GM19023 (cell line): ENCODE measurements around the gene CYTH1.

Source experiments
- ATAC-seq: cut with Tn5 transposase; IDR thresholded peaks from one replicate; pipeline ENCODE4 v1.9.1; 2021; ENCODE audit warnings: mild to moderate bottlenecking, moderate library complexity; ENCODE audit not compliant: unreplicated experiment

CYTH1 gene

DNA sequence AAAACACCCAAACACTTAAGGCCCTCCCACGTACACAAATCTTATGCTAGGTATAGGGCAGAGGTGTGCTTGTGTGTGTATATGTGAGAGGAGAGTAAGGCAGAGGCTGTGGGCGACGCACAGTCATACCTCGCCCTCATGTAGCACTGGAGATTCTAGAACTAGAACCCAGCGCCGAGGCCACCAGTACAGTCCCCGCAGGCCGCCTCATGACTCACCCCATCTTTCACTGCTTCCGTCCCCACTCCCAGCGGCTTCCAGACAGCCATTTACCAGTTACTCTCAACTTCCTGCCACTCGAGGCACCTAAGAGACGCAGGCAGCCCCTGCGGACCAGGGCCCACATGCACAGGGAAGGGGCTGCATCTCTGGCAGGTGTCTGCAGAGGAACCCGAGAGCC is 23.2 kb upstream of the CYTH1 start:
- ATAC-seq: no peak

DNA sequence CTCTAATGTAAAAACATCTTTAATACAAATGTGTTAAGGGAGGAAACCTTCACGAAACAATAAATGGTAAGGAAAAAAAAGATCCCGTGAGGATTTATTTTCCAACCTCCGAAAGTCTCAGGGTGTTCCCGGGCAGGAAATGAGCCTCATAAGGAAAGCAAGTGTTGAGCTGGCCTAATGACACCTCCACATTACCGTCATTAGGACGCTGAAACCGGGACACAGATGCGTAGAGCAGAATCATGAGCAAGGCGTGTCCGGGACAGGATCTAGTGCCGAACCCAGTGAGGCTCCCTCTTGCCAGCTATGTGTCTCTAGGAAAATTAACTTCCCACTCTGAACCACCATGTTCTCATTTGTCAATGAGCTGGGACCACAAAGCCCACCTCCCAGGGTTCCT is 22.7 kb upstream of the CYTH1 start:
- ATAC-seq: no peak

DNA sequence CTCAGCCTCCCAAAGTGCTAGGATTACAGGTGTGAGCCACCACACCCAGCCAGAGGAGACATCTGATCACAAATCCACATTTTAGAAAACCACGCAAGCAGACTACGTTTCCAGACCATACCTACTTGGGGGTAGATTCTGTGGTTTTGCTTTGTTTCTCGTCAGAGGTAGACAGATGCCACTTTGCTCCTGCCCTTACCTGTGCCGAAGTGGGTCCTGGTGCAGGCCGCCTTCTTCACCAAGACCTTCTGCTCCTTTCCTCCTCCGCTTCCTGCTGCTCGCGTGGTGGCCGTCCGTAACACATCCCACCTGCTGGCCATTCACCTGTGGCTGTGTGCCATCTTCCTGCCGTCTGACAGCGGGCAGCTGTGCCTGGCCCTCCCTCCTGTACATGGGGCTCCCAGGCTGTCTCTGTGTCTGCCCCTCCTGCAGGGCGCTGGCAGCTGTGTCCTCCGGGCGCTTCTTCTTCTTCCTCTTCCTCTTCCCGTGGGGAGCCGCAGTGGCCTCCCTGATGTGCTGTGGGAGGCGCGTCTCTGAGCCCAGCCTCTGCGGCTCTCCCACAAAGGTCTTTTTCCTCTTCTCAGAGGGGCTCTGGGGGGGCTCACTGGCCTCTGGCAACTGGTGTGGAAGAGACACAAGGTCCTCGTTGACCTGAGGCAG is 21.2 kb upstream of the CYTH1 start:
- no peak for ATAC-seq

DNA sequence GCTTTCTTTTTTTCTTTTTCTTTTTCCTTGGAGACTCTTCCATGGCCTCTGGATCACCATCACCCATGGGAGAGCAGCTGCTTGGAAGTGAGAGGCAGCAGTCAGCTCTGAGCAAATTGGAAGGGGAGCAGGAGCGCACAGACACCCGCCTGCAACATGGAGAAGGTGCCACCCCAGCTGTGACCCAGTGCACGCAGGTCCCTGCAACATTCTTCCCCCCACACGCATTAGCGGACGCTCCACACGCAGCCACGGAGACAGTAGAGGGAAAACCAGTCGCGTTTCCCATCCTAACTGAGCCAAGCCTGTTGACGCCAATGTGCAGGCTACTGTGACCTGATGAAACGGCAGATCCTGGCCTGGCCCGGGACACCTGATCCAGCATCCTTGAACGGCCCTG is 20.4 kb upstream of the CYTH1 start:
- no peak for ATAC-seq

DNA sequence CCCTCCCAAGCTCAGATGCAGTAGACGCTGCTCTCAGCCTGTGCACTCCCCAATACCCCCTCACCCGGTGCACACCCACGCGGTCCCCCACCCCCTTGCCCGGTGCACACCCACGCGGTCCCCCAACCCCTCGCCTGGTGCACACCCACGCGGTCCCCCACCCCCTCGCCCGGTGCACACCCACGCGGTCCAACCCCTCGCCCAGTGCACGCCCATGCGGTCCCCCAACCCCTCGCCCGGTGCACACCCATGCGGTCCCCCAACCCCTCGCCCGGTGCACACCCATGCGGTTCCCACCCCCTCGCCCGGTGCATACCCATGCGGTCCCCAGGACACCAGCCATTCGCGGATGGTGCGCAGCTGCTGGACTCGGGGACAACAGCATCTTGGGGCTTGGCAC is 19.9 kb upstream of the CYTH1 start:
- no peak for ATAC-seq

DNA sequence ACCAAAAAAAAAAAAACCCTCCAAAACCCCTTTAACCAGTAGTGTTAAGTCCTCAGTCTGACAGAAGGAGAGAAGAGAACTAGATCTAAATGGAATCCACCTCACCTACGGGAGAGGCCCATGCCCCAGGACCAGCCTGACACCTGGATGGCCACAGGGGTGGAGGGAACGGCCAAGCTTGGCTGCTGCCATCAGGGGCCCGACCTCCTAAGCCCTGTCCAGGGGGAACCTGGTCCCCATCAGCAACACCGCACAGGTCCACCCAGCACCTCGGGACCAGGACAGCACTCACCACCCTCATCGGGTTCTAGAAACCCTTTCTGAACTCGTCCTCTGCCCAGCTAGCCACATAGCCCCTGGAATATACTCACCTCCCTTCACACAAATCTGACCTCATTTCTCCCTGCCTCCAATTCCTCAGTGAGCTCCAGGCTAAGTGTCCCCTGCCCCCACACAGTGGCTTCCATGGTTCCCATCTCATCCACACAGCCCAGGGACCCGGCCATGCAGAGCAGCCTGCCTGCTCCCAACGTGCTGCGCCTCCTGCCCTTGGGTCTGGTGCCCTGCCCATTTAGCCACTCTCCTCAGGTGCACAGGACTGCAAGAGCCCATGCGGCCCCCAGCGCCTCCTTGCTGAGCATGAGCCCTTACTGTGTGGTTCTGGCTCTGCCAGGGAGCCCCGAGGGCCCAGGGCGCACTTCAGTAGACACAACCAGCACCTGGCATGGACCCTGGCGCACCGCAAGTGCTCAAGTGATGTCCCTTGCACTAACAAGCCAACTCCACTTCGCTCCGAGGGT is 18.3 kb upstream of the CYTH1 start:
- ATAC-seq: no peak

DNA sequence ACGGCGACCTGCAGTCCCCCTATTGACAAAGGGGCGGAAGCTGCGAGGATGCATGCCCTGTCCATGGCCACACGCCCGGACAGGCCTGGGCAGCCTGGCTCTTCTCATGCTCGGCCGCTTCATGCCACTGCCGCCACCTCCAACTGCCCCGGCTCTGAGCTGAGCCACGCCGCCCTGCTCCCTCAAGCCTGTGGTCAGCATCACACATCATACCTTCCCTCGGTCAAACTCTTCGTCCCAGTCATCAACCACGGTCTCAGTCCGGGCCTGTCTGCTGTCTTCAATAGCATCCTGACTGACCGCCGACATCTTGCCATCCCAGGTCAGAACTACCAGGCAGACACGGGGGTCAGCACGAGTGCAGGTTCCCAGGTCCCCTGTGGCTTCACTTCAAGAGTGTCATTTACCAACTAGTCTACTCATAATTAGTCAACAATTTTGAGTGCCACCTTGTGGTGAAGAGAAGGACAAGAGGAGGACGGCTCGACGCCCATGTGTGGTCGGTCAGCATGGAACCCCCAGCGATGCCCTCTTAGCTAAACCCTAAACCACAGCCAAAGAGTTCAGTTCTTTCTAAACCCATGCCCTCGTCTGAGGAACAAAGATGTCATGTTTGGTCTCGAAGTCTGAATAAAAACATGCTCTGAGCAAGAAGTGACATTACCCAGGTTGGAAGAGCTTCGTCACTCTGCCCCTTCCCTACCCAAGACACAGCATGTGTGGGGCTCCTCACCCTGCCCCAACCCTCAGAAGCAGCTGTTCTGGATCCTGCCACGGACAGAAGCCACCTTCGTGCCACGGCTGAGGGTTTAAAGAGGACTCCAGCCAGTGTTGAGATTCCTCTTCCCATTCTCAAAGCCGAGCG is 16.9 kb upstream of the CYTH1 start:
- ATAC-seq: no peak

DNA sequence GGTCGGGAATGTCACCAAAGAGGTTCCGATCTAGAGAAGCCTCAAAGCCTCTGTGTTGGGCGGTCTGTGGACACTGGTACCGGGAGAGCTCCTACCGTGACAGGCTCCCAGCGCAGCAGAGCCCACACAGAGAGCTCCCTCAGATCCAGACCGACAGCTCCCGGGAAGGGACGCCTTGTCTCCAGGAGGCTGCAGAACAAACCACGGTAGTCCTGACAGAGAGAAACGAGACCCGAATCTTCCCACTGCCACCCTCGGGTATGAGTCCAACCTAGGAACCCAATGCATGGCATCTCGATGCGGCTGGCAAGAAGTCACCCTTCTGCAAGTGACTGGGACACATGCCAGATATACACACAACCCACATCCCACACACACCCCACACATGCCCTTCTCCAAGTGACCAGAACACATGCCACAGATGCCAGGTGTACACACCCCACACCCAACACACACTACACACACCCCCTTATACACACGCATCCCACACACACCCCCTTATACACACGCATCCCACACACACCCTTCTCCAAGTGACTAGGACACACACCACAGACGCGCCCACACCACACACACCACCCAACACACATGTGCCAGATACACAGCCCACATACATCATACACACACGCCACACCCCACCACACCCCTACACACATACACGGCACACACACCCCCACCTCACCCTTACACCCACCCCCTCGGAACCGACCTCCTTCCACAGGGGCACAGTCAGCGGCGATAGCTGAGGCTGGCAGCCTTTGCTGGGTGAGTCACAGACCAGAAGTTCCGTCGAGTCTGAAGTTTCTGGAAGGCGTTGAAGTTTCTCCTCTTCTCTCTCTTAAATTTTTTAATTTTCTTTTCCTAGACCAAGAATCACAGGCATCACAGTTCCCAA is 15.9 kb upstream of the CYTH1 start:
- ATAC-seq: no peak

DNA sequence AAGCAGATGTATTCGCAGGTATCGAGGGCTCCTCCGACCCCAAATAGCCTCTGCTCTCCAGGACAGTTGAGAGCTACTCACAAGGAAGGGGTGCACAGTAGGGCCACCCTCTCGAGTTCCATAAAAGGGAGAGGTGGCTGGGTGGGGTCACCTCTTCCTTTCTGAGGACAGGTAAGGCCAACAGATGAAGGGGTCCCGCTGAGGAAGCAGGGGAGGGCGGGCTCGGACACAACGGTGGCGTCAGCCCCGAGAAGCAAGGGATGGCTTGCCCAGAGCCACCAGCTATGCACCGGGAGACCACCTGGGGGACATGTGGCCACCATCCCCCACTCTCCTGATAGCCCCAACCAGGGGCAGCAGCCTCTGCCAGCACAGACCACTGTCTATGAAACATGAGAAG is 15.1 kb upstream of the CYTH1 start:
- no peak for ATAC-seq

DNA sequence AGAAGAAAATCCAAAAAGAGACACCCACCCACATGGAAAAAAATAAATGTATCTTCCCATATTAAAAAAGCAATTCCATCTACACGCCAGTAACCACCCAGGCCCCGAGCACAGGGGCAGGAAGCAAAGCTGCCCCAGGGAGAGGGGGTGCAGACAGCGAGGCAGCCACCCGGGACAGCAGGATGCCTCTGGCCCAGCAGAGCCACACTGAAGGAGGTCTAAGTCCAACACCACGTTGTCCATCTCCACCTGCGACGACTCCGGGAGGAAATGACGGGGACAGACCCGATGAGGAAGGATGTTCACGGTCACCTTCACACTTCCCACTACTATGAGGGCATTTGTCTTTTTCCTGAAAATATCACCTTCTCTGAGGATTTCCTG is 14.4 kb upstream of the CYTH1 start:
- no peak for ATAC-seq

DNA sequence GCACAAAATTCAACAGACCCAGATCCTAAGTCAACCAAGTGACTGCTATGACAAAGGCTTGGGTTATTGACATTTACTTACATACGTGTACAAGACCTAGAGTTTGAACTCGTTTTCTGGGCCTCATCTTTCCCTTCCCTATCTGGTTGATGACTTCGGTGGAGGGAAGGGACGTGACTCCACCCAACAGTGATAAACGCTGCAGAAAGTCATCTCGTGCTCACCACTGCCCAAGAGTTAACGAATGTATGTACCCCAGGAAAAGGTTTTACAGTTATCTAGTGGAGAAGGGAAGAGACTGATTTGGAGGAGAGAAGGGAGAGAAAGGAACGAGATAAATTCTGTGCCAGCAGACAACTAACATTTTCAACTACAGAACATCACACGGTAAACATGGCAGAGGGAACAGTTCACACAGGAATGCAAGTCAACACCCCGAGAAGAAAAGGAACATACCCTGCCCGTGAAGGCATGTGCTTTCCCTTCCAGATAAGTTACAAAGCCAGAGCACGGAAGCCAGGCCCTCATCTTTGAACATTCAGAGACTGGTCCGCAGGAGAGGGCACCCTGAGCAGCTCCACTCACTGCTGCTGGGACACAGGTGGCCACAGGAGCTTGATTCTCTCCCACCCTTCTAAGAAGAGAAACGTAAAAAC is 13.9 kb upstream of the CYTH1 start:
- ATAC-seq: no peak

DNA sequence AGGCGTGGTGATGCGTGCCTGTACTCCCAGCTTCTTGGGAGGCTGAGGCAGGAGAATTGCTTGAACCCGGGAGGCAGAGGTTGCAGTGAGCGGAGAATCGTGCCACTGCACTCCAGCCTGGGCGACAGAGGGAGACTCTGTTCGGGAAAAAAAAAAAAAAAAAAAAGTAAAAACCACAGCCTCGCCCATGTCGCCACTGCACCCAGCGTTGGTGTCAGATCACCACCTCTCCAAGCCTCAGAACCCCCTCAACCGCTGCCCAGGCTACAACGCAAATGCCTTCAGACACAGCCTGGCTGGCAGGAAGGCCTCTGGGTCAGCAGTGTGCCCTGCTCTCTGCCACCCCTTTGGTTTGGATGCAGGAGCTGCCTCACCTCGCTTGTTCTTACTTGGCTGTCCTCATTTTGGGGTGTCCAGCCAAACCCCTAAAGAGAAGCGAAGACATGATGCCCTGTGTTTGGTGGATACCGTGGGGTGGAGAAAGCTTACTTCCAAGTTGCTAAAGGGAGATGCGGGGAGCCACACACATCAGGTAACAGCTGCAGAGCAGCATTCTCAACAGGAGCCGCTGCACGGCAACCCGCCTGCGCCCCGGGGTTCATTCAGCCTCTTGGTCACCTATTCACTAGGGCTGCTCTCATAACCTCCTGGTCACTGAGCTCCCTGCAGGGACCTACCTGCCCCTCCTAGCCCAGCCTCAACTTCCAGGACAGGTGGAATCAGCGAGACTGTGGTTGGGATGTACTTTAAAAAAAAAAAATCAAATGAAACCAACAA is 13.0 kb upstream of the CYTH1 start:
- no peak for ATAC-seq

DNA sequence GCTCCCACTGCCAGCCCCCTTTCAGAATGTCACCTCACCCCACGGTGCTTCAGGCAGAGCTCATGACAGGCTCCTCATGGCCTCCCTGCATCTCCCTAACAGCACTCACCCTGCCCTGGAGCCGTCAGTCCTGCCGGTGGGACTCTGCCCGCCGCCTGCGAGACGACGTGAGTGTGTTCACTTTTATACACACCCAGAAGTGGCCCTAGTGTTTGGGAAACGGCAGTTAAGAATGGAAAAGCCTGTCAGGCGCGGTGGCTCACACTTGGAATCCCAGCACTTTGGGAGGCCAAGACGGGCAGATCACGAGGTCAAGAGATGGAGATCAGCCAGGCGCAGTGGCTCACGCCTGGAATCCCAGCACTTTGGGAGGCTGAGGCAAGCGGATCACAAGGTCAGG is 12.3 kb upstream of the CYTH1 start:
- no peak for ATAC-seq

DNA sequence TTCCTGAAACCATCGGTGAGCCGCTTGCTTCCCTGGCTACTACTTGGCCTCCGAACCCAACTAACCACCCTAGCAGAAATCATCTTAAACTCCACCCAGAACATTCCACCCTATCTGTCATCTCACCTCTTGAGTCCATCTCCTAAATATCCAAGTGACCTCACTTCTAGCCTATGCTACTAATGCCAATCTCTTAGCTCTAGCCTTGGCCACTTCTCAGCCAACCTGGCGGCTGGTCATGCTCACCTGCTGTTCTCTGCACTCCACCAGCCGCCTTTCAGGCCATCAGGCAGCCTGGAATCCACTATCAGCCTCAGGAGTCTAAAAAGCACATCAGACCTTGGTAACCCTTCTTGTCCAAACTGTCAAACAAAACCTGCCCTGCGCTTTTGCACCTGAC is 11.9 kb upstream of the CYTH1 start:
- no peak for ATAC-seq

DNA sequence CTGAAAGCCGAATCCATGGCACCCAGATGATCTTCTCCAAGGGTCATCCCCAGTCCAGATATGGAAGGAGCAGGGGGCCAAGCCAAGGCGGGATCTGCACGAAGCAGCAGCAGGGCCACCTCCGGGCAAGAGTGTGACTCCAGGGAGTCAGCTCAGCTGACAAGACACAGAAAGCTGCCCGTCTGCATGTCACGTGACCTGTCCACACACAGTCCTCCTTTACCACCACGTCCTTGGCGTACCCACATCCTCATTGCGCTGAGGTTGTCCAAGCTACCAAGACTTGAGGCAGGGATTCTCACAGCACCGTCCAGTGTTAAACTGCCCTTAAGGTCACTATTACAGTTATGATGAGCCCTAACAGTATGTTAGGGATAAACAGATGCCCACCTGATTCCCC is 11.3 kb upstream of the CYTH1 start:
- no peak for ATAC-seq

DNA sequence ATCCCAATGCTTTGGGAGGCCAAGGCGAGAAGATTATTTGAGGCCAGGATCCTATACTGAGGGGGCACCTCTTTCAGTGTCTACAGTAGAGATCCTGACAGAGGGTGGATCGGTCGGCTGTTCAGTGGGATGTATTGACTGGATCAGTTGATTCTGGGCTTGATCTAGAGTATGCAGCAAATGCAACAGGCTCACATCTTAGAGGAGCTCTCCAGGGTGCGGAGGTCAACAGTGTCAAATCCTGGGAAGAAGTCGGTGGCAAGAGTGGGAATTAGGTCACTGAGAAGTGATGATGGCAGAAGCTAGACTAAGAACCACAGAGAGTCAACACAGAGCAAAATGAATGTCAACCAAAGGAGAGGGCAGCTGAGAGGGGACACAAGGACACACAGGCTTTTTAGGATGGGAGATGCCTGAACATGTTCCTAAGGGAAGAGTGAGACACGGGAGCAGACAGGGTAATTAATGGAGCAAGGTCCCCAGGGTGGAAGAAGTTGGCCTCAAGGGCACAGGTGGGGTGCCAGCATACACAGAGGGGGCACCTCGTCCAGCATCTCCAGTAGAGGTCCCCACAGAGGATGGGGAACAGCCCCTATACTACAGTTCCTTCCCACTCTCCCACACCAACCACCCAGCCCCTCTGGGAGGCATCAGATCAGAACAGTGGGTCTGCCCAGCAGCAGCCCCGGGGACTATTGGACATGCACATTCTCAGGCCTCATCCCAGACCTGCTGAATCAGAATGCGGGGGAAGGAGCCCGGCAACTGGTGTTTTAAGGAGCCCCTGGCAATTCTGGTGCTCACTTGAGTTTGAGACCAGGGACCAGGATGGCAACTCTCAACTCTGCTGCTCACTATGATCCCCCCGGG is 10.0 kb upstream of the CYTH1 start:
- no peak for ATAC-seq

DNA sequence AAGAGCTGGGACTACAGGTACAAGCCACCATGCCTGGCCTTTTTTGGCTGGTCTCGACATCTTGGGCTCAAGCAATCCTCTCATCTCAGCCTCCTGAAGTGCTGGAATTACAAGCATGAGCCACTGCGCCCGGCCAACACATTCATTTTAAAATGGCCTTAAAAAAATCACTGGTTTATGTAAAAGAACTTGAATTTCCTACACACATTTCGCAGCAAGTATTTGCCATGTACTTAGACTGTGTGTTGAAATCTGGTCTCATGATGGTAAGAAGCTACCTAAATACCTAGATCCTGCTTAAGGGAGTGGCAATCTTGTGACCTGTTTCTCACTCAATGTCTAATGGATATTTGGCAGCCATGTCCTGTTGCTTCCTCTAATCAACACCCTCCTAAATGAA is 8.5 kb upstream of the CYTH1 start:
- no peak for ATAC-seq

DNA sequence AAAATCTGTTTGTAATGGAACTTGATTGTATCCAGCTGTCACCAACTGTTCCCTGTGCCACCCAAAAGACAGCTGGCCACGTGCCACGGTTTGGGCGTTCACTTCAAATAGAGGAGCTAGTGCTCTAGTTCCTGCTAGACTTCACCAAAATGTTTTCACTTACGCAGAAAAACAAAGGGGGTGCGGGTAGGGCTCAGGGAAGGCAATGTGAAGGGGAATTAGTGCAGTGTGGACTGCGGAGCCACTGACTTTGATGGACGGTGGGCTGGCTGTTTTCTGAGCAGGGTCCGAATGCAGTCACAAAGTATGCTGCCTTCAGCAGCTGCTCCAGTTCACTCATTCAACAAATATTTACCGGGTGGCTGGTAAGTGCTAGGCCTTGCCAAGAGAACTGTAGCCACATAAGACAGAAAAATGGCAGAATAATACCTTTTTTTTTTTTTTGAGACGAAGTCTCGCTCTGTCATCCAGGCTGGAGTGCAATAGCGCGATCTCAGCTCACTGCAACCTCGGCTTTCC is 7.6 kb upstream of the CYTH1 start:
- no peak for ATAC-seq
